ENCODE measurements around the gene NAALADL2. TPM values are rescaled to one million over a fixed set of nuclear protein-coding genes. Genes with fewer than 3 reads are reported as not detected.

Gene NAALADL2
- total and polyA plus RNA-seq, 9 of the 15 experiments (the other 6 are each of a cell fraction or from before 2014, with no cell fraction given), result 0.29 to 1.1 (median 0.79) TPM; not detected in 1

DNA sequence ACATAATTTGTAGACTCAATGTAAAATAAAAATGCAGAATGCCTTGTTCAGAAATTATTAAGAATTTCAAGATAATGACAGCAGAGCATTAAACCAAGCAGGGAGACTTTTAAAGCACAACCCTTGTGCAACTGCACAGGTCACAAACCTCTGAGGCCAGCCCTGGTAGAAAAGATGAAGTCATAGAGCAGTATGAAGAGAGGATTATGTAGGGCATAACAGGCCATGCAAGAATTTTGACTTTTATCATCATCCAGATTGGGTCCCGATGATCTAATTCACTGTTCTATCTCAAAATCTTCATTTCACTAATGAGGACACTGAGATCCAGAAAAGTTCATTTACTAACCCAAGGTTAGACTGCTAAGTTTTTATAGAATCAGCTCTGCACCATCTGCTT, 388.5 kb downstream of the NAALADL2 start (continued):
- TF ChIP-seq, protein P1, sequence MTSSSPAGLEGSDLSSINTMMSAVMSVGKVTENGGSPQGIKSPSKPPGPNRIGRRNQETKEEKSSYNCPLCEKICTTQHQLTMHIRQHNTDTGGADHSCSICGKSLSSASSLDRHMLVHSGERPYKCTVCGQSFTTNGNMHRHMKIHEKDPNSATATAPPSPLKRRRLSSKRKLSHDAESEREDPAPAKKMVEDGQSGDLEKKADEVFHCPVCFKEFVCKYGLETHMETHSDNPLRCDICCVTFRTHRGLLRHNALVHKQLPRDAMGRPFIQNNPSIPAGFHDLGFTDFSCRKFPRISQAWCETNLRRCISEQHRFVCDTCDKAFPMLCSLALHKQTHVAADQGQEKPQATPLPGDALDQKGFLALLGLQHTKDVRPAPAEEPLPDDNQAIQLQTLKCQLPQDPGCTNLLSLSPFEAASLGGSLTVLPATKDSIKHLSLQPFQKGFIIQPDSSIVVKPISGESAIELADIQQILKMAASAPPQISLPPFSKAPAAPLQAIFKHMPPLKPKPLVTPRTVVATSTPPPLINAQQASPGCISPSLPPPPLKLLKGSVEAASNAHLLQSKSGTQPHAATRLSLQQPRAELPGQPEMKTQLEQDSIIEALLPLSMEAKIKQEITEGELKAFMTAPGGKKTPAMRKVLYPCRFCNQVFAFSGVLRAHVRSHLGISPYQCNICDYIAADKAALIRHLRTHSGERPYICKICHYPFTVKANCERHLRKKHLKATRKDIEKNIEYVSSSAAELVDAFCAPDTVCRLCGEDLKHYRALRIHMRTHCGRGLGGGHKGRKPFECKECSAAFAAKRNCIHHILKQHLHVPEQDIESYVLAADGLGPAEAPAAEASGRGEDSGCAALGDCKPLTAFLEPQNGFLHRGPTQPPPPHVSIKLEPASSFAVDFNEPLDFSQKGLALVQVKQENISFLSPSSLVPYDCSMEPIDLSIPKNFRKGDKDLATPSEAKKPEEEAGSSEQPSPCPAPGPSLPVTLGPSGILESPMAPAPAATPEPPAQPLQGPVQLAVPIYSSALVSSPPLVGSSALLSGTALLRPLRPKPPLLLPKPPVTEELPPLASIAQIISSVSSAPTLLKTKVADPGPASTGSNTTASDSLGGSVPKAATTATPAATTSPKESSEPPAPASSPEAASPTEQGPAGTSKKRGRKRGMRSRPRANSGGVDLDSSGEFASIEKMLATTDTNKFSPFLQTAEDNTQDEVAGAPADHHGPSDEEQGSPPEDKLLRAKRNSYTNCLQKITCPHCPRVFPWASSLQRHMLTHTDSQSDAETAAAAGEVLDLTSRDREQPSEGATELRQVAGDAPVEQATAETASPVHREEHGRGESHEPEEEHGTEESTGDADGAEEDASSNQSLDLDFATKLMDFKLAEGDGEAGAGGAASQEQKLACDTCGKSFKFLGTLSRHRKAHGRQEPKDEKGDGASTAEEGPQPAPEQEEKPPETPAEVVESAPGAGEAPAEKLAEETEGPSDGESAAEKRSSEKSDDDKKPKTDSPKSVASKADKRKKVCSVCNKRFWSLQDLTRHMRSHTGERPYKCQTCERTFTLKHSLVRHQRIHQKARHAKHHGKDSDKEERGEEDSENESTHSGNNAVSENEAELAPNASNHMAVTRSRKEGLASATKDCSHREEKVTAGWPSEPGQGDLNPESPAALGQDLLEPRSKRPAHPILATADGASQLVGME (CRISPR knock-in tag; IDR thresholded peaks at IDR 0.05), result no peak
- TF ChIP-seq, protein P2, sequence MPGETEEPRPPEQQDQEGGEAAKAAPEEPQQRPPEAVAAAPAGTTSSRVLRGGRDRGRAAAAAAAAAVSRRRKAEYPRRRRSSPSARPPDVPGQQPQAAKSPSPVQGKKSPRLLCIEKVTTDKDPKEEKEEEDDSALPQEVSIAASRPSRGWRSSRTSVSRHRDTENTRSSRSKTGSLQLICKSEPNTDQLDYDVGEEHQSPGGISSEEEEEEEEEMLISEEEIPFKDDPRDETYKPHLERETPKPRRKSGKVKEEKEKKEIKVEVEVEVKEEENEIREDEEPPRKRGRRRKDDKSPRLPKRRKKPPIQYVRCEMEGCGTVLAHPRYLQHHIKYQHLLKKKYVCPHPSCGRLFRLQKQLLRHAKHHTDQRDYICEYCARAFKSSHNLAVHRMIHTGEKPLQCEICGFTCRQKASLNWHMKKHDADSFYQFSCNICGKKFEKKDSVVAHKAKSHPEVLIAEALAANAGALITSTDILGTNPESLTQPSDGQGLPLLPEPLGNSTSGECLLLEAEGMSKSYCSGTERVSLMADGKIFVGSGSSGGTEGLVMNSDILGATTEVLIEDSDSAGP (CRISPR knock-in tag; IDR thresholded peaks at IDR 0.05), result no peak
- TF ChIP-seq, protein P3, sequence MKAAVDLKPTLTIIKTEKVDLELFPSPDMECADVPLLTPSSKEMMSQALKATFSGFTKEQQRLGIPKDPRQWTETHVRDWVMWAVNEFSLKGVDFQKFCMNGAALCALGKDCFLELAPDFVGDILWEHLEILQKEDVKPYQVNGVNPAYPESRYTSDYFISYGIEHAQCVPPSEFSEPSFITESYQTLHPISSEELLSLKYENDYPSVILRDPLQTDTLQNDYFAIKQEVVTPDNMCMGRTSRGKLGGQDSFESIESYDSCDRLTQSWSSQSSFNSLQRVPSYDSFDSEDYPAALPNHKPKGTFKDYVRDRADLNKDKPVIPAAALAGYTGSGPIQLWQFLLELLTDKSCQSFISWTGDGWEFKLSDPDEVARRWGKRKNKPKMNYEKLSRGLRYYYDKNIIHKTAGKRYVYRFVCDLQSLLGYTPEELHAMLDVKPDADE (conservative IDR thresholded peaks at IDR 0.05; ENCODE audit: control insufficient read depth, low read depth, low read length), result no peak
- TF ChIP-seq, protein P4, sequence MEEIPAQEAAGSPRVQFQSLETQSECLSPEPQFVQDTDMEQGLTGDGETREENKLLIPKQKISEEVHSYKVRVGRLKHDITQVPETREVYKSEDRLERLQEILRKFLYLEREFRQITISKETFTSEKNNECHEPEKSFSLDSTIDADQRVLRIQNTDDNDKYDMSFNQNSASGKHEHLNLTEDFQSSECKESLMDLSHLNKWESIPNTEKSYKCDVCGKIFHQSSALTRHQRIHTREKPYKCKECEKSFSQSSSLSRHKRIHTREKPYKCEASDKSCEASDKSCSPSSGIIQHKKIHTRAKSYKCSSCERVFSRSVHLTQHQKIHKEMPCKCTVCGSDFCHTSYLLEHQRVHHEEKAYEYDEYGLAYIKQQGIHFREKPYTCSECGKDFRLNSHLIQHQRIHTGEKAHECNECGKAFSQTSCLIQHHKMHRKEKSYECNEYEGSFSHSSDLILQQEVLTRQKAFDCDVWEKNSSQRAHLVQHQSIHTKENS (CRISPR knock-in tag; IDR thresholded peaks at IDR 0.05), result no peak
- no peak for TF ChIP-seq ZNF217 (CRISPR knock-in tag; IDR thresholded peaks at IDR 0.05)
- no peak for TF ChIP-seq ZNF143 (CRISPR knock-in tag; IDR thresholded peaks at IDR 0.05)
- TF ChIP-seq CBX1 (IDR thresholded peaks at IDR 0.05; ENCODE audit: low read depth), result no peak
- no peak for TF ChIP-seq MCM7 (IDR thresholded peaks at IDR 0.05)
- TF ChIP-seq, protein P5, sequence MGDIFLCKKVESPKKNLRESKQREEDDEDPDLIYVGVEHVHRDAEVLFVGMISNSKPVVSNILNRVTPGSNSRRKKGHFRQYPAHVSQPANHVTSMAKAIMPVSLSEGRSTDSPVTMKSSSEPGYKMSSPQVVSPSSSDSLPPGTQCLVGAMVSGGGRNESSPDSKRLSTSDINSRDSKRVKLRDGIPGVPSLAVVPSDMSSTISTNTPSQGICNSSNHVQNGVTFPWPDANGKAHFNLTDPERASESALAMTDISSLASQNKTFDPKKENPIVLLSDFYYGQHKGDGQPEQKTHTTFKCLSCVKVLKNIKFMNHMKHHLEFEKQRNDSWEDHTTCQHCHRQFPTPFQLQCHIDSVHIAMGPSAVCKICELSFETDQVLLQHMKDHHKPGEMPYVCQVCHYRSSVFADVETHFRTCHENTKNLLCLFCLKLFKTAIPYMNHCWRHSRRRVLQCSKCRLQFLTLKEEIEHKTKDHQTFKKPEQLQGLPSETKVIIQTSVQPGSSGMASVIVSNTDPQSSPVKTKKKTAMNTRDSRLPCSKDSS (IDR thresholded peaks at IDR 0.05; ENCODE audit: low read depth, partially characterized antibody), result no peak
- TF ChIP-seq POLR2H (tag; IDR thresholded peaks at IDR 0.05; ENCODE audit: low read depth), result no peak
- TF ChIP-seq YBX1 (IDR thresholded peaks at IDR 0.05), result no peak
- no peak for TF ChIP-seq ELF1 (tag; IDR thresholded peaks at IDR 0.05)
